Cardiac septum (tissue), 1 donor: ENCODE measurements around the gene HTR3B. TPM values are rescaled to one million over a fixed set of nuclear protein-coding genes. Genes with fewer than 3 reads are reported as not detected.

ENCODE experiments used
- DNase-seq: peaks from one replicate; pipeline ENCODE4 v3.0.0-alpha.2; 2020; ENCODE audit warnings: low spot score
- intact Hi-C: fragments of 100-400 bp; cut with DNase I; formaldehyde crosslinking; loops from one replicate; pipeline ENCODE4 v1.14.0; 2022
- total RNA-seq: library from RNA; stranded (reverse); fragmentation: NEBNext Ultra II Directional; extraction: Animal tissue kit (Norgen Biotek cat#: 25700); gene quantifications from one replicate; pipeline ENCODE4 v1.2.1, GENCODE V29; 2021
- donor health status: DM: no; HTN: no; CAD: no.

HTR3B gene
- total RNA-seq, 1 donor from 2014 or later = not detected

DNA sequence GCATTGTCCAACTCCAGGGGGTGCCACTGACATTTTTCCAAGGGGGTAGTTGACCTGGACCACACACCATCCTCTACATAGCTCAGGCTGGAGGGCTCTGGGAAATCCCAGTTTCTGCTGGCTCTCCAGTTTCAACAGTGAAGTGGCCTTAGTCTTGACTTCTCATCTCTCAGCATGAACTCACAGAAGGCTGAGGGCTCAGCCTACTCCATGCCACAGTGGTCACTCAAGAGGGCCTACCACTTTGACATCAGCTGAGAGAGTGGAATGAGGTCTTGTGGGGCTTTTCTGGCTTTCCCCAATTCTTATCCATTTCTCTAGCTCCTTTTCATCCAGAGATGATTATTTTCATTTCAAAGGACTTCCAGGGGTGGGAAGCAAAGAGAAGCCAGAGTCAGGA lies 77.7 kb downstream of the HTR3B start:
- DNase-seq = no peak
- intact Hi-C loops = no loop called here

DNA sequence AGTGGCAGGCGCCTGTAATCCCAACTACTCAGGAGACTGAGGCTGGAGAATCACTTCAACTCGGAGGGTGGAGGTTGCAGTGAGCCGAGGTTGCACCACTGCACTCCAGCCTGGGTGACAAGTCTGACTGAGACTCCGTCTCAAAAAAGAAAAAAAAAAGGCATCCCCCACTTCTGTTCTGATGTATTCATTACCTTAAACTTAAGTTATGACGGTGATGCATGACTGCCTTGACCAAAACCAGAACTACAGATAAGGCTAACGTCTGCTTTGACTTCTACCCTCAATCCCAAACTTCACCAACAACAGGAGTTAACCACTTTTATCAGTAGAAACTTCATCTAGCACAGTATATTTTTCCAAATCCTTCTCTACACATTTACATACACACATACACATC lies 80.2 kb downstream of the HTR3B start:
- DNase-seq = no peak
- intact Hi-C loops = no loop called here

DNA sequence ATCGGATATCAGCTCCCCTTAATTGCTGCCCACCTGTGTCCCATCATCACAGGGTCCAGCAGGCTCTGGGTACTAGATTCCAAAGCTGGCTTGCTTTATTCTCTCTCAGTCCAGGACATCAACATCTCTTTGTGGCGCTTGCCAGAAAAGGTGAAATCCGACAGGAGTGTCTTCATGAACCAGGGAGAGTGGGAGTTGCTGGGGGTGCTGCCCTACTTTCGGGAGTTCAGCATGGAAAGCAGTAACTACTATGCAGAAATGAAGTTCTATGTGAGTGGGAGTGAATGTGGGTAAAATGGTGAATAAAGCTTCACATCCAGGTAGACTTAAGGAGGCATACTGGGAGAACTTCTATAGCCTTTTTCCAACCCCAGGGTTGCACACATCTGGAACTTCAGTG lies 81.3 kb downstream of the HTR3B start:
- DNase-seq = peak; percentile 26
- intact Hi-C loops = no loop called here

DNA sequence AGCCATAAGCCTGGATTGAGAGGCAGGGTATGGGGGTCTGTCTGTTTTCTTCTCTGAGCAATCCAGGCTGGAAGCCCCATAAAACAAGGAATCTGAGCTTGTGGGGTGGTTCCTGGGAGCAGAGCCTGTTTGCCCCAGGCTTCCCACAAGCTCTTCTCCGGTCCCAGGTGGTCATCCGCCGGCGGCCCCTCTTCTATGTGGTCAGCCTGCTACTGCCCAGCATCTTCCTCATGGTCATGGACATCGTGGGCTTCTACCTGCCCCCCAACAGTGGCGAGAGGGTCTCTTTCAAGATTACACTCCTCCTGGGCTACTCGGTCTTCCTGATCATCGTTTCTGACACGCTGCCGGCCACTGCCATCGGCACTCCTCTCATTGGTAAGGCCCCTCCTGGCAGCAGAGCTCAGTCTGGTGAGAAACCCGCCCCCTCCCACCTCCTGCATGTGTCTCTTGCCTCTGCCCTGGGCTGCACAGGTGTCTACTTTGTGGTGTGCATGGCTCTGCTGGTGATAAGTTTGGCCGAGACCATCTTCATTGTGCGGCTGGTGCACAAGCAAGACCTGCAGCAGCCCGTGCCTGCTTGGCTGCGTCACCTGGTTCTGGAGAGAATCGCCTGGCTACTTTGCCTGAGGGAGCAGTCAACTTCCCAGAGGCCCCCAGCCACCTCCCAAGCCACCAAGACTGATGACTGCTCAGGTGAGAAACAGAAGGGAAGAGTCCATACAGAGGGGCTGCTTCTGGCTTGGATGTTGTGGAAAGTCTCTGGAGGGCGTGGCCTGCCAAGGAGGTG lies 82.0 kb downstream of the HTR3B start:
- intact Hi-C loops = no loop called here
- peak; percentile 70 for DNase-seq

DNA sequence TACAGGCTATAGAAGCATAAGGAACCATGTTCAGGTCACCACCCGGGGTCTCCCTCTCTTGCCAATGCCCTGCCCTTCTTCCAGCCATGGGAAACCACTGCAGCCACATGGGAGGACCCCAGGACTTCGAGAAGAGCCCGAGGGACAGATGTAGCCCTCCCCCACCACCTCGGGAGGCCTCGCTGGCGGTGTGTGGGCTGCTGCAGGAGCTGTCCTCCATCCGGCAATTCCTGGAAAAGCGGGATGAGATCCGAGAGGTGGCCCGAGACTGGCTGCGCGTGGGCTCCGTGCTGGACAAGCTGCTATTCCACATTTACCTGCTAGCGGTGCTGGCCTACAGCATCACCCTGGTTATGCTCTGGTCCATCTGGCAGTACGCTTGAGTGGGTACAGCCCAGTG lies 84.8 kb downstream of the HTR3B start:
- DNase-seq = peak; percentile 70
- intact Hi-C loops = no loop called here

DNA sequence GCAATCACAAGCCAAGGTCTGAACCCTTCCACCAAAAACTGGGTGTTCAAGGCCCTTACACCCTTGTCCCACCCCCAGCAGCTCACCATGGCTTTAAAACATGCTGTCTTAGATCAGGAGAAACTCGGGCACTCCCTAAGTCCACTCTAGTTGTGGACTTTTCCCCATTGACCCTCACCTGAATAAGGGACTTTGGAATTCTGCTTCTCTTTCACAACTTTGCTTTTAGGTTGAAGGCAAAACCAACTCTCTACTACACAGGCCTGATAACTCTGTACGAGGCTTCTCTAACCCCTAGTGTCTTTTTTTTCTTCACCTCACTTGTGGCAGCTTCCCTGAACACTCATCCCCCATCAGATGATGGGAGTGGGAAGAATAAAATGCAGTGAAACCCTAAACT lies 85.3 kb downstream of the HTR3B start:
- peak; percentile 24 for DNase-seq
- intact Hi-C loops = loop anchor here (10.0 kb wide), 1 partner anchor 95 kb away; no protein-coding TSS in a partner anchor

DNA sequence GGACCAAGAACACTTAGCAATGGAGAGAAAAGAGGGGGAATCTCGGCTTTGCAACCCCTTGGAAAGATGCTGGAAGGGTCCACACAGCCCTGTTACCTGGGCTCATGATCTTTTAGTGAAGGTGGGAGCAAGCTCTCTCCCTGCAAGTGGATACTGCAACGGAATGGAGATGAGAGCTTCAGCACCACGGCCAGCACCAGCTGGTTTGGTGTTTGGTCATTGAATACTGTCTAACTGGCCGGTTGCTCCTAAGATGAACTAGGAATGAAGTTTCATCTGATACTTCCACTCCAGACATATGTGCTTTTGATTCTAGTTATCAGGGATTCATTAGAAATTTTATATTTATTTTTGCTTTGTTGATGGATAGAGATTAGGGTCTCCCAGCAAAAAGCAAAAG lies 86.6 kb downstream of the HTR3B start:
- intact Hi-C loops = loop anchor here (10.0 kb wide), 1 partner anchor 96 kb away; no protein-coding TSS in a partner anchor
- peak; percentile 49 for DNase-seq

DNA sequence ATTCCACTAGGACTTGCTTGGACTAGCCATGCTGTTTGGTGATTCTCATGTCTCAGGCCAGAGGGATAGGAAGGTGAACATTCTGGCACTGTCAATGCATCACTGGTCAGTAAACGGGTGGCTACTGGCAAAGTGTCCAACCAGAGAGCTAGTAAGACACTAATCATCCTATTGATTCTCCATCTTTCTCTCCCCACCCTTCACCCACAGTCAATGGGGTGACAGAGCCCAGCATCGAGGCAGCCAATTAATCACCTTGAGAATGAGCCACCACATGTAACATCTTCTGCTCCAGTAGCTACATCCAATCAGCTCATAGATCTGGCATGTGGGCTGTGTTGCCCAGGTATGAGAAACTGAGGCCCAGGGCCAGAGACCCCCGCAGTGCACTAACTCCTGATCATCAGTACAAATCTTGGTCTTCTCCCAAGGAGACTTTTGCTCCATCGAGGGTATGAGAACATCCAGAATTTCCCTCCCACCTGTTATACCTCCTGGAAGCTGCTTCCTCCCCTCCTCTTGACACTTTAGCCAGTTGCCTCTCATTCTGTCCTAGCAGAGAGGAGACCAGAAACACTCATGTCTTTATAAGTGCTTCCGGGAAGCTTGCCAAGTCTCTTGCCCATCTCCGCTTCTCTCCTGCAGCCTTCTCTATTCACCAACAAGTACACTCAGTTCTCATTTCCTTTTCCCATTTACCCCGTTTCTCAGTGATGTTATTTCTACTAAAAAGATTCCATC lies 87.3 kb downstream of the HTR3B start:
- DNase-seq = peak; percentile 61
- intact Hi-C loops = loop anchor here (10.0 kb wide), 1 partner anchor 97 kb away; no protein-coding TSS in a partner anchor

DNA sequence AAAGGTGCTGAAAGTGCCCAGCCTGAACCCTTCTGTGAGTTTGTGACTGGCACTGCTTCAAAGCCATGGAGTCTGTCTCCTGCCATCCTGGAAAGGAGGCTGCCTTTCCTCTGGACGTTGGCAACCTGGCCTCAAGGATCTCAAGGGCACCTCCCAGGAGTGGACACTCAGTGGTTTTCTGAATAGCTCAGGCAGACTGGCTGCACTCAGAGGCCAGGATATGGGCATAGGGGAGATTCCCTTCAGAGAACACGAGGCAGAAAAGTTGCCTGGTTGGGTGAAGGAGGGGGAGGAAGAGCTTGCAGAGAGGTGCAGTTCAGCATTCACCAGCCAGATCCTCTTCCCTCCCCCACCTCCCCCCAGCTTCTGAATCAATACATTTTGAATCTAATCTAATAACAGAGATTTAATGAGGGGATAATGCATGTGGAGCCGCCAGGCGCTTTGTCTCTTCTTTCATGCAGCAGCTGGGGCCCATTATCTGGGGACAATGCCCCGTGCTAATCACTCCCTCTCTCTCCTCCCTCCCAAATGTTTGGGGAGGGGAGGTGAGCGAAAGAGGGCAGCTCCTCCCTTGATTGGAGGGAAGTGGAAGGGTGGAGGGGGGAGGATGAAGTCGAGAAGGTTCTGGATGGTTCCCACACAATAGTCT lies 88.0 kb downstream of the HTR3B start:
- intact Hi-C loops = loop anchor here (10.0 kb wide), 1 partner anchor 98 kb away; no protein-coding TSS in a partner anchor

DNA sequence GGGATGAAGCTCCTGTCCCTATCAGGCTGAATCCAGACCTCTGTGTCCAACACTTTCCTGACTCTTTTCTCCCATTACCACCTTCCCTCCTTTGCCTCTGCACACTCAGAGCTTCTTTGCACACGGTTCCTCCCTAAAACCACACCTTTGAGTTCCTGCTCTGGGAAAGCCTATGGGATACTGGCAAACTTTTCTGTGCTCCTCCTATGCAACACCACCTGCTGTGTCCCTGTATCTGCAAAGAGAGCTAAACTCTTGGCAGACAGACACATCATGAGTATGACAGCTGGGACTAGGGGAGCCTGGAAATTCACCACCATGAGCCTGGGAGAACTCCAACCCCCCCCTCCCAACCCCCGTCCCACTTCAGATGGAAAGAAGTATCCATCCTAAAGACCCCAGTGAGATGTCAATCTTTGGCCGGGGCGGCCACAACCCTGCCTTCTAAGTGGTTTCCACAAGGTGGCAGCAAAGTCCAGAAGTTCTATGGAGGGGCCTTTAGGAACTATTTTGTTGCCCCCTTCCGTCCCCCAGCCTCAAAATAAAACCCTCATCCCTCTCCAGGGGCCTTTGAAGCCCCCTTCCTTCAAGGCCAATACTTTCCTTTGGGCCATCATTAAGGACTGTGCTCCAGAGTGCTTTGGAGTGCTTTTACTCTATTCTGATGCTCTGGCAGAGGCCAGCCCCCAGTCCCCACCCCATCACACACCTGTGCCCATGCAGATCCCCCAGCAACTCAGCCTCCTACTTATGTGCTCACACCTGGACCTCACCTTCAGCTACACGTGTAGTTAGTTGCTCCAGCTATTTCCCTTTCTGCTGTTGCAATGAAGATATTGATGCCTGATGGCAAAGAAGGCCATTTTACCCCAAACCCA lies 89.7 kb downstream of the HTR3B start:
- no peak for DNase-seq

More for the DNA sequence above, 88.0 kb downstream of the HTR3B start:
- DNase-seq = no peak

More for the DNA sequence above, 89.7 kb downstream of the HTR3B start:
- intact Hi-C loops = loop anchor here (1.0 to 10.0 kb wide), 2 partner anchors 100 to 267 kb away; no protein-coding TSS in a partner anchor

Other genes with a start within 250 kb of the HTR3B start
- gene TMPRSS5, start 198.5 kb upstream of the HTR3B start, total RNA-seq = 0.81 TPM
- gene ZW10, start 131.1 kb upstream of the HTR3B start, total RNA-seq = 8.0 TPM
- not detected for gene CLDN25, start 125.0 kb upstream of the HTR3B start, total RNA-seq
- 139 TPM for gene USP28, start 29.2 kb upstream of the HTR3B start, total RNA-seq
- not detected for gene HTR3A, start 70.3 kb downstream of the HTR3B start, total RNA-seq
- 25.4 TPM for gene ZBTB16, start 154.9 kb downstream of the HTR3B start, total RNA-seq